ENCODE results near the gene MAP2K3.
"Not testable (repeated sequence)": the region's sequence is repeated elsewhere in the genome, so short reads cannot be mapped to it uniquely, and the experiment has no call there.

The MAP2K3 gene

GRCh38 chr17:21298056-21298982 is 13.8 kb downstream of the MAP2K3 start:
- no peak for DNase-seq

GRCh38 chr17:21298983-21299519 is 14.5 kb downstream of the MAP2K3 start:
- DNase-seq = no peak

- no peak for DNase-seq
Measured at GRCh38 chr17:21299981-21300600, 15.6 kb downstream of the MAP2K3 start.

- DNase-seq = no peak
Measured at GRCh38 chr17:21300601-21301571, 16.4 kb downstream of the MAP2K3 start.

- DNase-seq = no peak
Measured at GRCh38 chr17:21301593-21302550, 17.4 kb downstream of the MAP2K3 start.

GRCh38 chr17:21302711-21303425 is 18.4 kb downstream of the MAP2K3 start:
- no peak for DNase-seq

- DNase-seq = no peak
Measured at GRCh38 chr17:21303441-21304065, 19.0 kb downstream of the MAP2K3 start.

- no peak for DNase-seq
Measured at GRCh38 chr17:21304091-21304490, 19.6 kb downstream of the MAP2K3 start.

GRCh38 chr17:21304551-21305151 is 20.1 kb downstream of the MAP2K3 start:
- not testable (repeated sequence) for DNase-seq

- not testable (repeated sequence) for DNase-seq
Measured at GRCh38 chr17:21305431-21306180, 21.1 kb downstream of the MAP2K3 start.

GRCh38 chr17:21306611-21307272 is 22.2 kb downstream of the MAP2K3 start:
- DNase-seq = not testable (repeated sequence)

GRCh38 chr17:21307273-21307625 is 22.7 kb downstream of the MAP2K3 start:
- DNase-seq = not testable (repeated sequence)

- not testable (repeated sequence) for DNase-seq
Measured at GRCh38 chr17:21308931-21309381, 24.4 kb downstream of the MAP2K3 start.

GRCh38 chr17:21310061-21310765 is 25.7 kb downstream of the MAP2K3 start:
- not testable (repeated sequence) for DNase-seq

- not testable (repeated sequence) for DNase-seq
Measured at GRCh38 chr17:21310766-21311602, 26.5 kb downstream of the MAP2K3 start.

- no peak for DNase-seq
Measured at GRCh38 chr17:21313320-21313719, 28.8 kb downstream of the MAP2K3 start.

GRCh38 chr17:21313761-21314160 is 29.2 kb downstream of the MAP2K3 start:
- not testable (repeated sequence) for DNase-seq
